T-helper 1 cell treated with Interleukin-12 subunit alpha and Interleukin-12 subunit beta and Interleukin-4 antibody, amounts not matched to agents 30 ng/mL and 1 ng/mL, for 36 hours (primary cell): ENCODE data around the gene RARRES2. TPM values are rescaled to one million over a fixed set of nuclear protein-coding genes. Genes with fewer than 3 reads are reported as not detected.
"Not testable (repeated sequence)": the region's sequence is repeated elsewhere in the genome, so short reads cannot be mapped to it uniquely, and the experiment has no call there.

ENCODE experiments used
- intact Hi-C: fragments of 100-400 bp; cut with micrococcal nuclease; formaldehyde crosslinking; loops from one replicate; pipeline ENCODE4 v1.15.1; 2024
- total RNA-seq: library from RNA; stranded (reverse); gene quantifications from 2 replicates; pipeline ENCODE4 v1.2.3, GENCODE V29; 2022

RARRES2 gene
- total RNA-seq, 1 donor from 2014 or later, result not detected

- intact Hi-C loops, result not testable (repeated sequence)
These were observed 36.8 kb downstream of the RARRES2 start for GRCh38 chr7:150304499-150305258.

DNA sequence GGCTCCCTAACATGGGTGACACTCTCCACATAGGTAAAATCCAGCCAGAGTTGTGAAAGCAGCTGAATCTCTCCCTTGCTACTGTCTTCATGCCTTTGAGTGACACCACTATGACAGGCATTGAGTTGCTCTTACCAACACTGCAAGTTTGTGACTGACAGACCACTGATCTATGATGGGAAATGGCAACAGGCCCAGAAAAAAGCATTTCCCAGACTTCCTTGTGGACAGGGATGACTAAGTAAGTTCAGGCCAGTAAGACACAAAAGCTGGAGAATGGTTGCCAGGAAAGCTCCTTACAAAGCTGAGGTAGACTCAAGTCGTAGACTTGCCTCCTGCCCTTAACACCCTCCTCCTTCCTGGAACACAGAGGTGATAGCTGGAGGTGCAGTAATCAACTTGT is 38.5 kb downstream of the RARRES2 start:
- intact Hi-C loops, result not testable (repeated sequence)

- intact Hi-C loops, result not testable (repeated sequence)
These were observed 43.5 kb downstream of the RARRES2 start for GRCh38 chr7:150297978-150298377.

DNA sequence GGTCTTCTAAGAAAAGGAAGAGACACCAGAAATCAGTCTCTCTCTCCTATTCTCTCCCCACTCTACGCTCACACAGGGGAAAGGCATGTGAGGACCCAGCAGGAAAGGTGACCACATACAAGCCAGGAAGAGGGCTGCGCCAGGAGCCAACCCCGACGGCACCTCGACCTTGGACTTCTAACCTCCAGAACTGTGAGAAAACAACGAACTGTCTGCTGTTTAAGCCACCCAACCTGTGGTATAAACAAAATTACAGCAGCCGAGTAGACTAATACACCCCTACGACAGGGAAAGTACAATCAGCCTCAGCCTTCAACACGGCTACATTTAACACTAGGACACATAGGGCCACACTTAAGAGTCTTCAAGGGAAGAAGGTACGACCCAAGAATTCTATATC is 44.6 kb downstream of the RARRES2 start:
- intact Hi-C loops, result not testable (repeated sequence)

DNA sequence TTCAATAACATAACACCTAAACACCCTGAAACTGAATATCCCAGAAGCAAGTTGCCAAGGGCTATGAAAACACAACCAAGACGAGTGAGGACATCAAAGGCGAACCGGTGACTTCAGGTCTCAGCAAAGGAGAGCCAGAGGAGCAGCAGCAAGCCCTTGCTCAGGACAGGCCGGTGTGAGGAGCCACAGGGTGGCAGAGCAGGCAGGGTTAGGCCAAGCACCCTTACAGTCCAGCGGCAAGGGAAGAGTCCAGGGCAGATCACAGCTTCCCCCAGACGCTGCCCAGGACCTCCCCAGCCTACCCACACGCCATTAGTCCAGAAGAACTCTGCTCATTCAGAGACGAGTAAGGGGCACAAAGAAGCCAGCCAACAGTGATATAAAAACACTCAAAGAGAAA is 45.8 kb downstream of the RARRES2 start:
- intact Hi-C loops, result not testable (repeated sequence)

GRCh38 chr7:150295027-150295426 is 46.4 kb downstream of the RARRES2 start:
- intact Hi-C loops, result not testable (repeated sequence)

- intact Hi-C loops, result not testable (repeated sequence)
These were observed 51.1 kb downstream of the RARRES2 start for GRCh38 chr7:150290317-150290716.

DNA sequence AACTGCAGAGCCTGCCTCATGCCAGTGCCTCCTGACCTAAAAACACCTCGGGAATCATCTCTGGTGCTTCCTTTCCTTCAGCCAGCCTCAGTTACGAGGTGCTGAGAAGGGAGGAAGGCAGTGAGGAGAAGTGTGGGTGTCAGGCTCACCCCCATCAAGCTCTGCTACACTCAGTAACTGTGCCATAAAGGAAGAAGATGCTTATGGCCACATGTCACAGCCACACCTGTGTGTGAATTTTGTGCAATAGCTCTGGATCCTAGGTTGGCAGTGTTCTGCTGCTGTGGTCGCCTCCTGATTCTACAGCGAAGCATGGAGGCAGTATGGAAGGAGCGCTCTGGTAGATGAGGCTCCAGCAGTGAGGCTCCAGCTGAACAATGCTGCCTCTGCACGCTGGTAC is 52.6 kb downstream of the RARRES2 start:
- intact Hi-C loops, result loop anchor here (10.0 kb wide), 1 partner anchor 226 kb away; the partner anchor contains the start of gene GIMAP7

Other genes with a start within 250 kb of the RARRES2 start
- gene LRRC61, start 18.3 kb downstream of the RARRES2 start, total RNA-seq, result 40.2 and 41.6 TPM in 2 replicates
- 12.8 and 14.1 TPM in 2 replicates for gene ACTR3C, start 18.1 kb downstream of the RARRES2 start, total RNA-seq
- 59.1 and 64.1 TPM in 2 replicates for gene REPIN1, start 27.2 kb upstream of the RARRES2 start, total RNA-seq
- gene ZNF775, start 37.7 kb upstream of the RARRES2 start, total RNA-seq, result 6.2 and 6.3 TPM in 2 replicates
- gene GIMAP8, start 109.0 kb upstream of the RARRES2 start, total RNA-seq, result 54.3 and 54.5 TPM in 2 replicates
- gene GIMAP7, start 173.2 kb upstream of the RARRES2 start, total RNA-seq, result 291 and 306 TPM in 2 replicates
- 472 and 476 TPM in 2 replicates for gene GIMAP4, start 225.8 kb upstream of the RARRES2 start, total RNA-seq